Breast epithelium (tissue), 3 donors: Measurements from ENCODE around the gene SPRN.

Experiments used
- POLR2A ChIP-seq: fragments of 450-650 bp; IDR thresholded peaks from one replicate; pipeline ENCODE4 v1.6.1; 2016; ENCODE audit warnings: antibody characterized with exemption, mild to moderate bottlenecking, moderate library complexity
- TF ChIP-seq, protein P1 (sequence below), 3 donors: fragments of 450-650 bp; IDR thresholded peaks; one replicate each; pipeline ENCODE4 v1.5.1; 2016 to 2017; ENCODE audit warnings: antibody characterized with exemption in 3 of 3, mild to moderate bottlenecking in 3 of 3, moderate library complexity in 3 of 3

- TF ChIP-seq, protein P1, sequence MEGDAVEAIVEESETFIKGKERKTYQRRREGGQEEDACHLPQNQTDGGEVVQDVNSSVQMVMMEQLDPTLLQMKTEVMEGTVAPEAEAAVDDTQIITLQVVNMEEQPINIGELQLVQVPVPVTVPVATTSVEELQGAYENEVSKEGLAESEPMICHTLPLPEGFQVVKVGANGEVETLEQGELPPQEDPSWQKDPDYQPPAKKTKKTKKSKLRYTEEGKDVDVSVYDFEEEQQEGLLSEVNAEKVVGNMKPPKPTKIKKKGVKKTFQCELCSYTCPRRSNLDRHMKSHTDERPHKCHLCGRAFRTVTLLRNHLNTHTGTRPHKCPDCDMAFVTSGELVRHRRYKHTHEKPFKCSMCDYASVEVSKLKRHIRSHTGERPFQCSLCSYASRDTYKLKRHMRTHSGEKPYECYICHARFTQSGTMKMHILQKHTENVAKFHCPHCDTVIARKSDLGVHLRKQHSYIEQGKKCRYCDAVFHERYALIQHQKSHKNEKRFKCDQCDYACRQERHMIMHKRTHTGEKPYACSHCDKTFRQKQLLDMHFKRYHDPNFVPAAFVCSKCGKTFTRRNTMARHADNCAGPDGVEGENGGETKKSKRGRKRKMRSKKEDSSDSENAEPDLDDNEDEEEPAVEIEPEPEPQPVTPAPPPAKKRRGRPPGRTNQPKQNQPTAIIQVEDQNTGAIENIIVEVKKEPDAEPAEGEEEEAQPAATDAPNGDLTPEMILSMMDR (IDR thresholded peaks at IDR 0.05): no peak
- no peak for TF ChIP-seq POLR2A
These were observed 23.6 kb downstream of the SPRN start for GRCh38 chr10:133400624-133401424.
